HG03342 (cell line): ENCODE measurements around the gene MAPK6.

ENCODE experiments used
- ATAC-seq: cut with Tn5 transposase; IDR thresholded peaks from one replicate; pipeline ENCODE4 v1.9.1; 2021; ENCODE audit warnings: mild to moderate bottlenecking, moderate library complexity; ENCODE audit not compliant: unreplicated experiment

The MAPK6 gene

DNA sequence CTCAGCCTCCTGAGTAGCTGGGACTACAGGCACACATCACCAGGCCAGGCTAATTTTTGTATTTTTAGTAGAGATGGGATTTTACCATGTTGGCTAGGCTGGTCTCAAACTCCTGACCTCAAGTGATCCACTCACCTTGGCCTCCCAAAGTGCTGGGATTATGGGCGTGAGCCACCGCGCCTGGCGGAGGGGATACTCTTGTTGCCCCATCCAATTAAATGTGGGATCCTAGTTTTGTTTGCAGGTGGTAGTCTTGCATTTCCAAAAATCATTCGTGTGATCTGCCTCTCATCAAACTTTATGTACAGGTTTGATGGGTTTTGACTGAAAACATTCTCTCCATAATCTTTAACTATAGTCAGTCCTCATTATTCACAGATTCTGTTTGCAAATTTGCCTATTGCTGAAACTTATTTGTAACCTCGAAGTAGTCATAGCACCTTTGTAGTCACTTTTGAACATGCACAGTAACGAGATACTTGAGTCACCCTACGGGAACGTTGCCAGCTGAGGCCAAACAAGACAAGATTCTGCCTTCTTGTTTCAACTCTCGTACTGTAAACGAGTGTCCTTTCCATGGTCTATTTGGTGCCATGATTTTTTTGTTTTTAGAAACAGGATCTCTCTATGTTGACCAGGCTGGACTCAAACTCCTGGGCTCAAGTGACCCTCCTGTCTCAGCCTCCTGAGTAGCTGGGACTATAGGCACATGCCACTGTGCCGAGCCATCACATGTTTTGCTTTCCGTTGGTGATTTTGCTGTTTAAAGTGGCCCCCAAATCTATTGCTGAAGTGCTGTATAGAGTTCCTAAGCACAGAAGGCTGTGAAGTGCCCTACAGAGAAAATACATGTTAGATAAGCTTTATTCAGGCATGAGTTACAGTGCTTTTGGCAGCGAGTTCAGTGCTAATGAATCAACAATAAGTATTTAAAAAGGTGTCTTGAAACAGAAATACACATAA is 8.1 kb upstream of the MAPK6 start:
- no peak for ATAC-seq

- no peak for ATAC-seq
Observed at GRCh38 chr15:52011711-52012144, 7.3 kb upstream of the MAPK6 start.

DNA sequence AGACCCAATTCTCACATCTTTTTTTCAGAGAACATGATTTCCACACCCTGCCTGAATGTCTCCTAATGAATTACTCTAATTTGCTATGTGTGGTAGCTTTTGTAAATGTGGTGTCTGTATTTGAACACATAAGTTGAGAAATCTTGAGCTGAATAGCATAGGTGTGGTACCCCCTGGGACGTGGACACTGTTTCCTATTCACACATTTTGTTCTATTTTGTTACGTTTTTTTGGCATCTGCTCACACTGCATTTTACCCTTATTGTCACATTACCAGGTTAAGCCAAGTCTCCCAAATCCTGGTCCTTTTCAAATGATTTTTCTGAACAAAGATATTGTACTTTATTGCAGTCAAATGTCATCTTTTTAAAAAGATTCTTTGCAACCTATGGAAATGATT is 6.8 kb upstream of the MAPK6 start:
- no peak for ATAC-seq

GRCh38 chr15:52013151-52013791 is 5.7 kb upstream of the MAPK6 start:
- peak; percentile 33 for ATAC-seq

DNA sequence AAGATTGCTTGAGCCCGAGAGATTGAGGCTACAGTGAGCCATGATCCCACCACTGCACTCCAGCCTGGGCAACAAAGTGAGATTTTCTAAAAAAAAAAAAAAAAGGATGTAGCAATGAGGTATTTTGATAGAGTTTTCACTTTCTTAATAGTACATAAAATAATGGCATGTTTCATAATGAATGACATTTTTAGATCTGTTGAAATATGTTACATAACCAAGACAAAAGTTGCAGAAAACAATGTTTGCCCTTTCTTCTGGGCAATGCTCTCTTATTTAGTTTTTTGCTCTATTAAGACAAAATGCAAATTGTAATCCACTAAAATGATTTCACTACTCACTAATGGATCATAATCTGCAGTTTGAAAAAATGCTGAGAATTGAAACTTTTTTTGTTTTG is 4.4 kb upstream of the MAPK6 start:
- no peak for ATAC-seq

GRCh38 chr15:52016316-52016715 is 2.7 kb upstream of the MAPK6 start:
- ATAC-seq, result no peak

GRCh38 chr15:52018244-52018643 is 775 bp upstream of the MAPK6 start:
- ATAC-seq, result no peak

DNA sequence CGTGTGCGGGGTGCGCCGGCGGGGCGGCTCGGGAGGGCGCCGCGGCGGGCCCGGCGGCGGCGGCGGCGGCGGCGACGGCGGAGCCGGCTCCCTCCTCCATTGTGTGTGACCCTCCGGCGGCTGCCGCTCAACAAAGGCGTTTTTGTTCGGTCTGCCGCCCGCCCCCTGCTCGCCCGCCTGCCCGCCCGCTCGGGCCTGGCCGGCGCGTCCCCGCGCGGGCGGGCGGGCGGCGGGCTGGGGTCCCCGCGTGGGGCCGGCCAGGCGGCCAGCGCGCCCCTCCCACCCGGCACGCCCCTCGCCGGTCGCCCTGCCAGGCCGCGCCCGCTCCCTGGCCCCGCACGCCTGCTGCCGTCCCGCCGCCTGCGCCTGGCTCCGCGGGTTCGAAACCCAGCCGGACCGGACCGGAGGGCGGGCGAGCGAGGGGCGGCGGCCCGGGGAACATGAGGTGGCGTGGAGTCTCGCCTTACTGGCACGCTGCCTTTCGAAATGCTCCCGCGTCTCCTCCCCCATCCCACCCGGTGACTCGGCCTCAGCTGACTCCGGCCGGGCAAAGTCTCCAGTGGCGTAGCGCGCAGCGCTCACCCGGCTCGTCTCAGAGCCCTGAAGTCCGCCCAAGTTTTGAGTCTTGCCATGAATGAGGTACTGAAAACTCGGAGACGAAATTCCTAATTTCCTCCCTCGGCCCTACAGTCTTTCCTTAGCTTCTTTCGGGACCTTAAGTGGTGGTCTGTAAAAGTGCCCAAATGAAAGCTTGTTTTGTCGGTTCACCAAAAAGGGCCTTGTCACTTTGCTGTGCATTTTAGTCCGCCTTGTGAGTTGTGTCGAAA is 588 bp downstream of the MAPK6 start:
- ATAC-seq, result peak; percentile 48

GRCh38 chr15:52020221-52021085 is 1.4 kb downstream of the MAPK6 start:
- ATAC-seq, result no peak

DNA sequence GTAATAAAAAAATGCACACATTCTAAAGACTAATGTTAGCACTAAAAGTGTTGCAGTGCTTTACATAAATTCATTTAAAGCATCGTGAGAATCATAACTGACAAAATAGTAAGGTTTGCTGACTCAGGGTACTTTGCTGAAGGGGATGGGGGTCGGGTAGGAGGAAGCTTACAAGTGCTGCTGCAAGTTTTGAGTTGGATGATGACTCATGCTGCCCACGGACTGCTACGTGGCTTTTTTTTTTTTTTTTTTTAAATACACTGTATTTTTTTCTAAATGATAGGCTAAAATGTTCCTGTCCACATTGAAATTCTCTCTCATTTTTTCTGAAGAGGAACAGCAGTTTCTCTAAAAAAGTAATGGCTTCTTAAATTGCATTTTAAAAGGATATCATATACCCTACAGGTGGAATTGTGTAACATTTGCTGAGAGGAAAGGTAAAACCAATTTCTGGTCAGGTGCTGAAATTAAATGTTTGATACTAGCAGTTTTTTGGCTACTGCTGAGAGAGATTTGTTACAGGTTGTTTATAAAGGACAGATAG is 2.2 kb downstream of the MAPK6 start:
- ATAC-seq, result peak; percentile 31

DNA sequence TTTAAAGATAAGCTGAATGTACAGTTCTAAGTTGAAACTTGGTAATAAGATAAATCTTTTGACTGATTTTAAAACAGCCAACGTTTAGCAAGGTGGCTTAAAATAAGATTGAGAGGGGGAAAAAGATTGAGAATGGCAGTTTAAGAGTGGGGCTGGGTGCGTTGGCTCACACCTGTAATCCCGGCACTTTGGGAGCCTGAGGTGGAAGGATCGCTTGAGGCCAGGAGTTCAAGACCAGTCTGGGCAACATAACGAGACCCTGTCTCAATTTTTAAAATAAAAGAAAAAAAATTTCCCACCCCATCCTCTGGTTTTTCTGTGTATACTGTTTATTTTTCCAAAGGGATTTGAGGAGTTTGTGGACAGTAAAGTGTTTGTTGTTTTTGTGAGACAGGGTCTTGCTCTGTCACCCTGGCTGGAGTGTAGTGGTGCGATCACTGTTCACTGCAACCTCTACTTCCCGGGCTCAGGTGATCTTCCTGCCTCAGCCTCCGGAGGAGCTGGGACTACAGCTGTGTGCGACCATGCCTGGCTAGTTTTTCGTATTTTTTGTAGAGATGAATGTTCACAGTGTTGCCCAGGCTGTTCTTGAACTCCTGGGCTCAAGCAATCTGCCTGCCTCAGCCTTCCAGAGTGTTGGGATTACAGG is 3.0 kb downstream of the MAPK6 start:
- no peak for ATAC-seq

DNA sequence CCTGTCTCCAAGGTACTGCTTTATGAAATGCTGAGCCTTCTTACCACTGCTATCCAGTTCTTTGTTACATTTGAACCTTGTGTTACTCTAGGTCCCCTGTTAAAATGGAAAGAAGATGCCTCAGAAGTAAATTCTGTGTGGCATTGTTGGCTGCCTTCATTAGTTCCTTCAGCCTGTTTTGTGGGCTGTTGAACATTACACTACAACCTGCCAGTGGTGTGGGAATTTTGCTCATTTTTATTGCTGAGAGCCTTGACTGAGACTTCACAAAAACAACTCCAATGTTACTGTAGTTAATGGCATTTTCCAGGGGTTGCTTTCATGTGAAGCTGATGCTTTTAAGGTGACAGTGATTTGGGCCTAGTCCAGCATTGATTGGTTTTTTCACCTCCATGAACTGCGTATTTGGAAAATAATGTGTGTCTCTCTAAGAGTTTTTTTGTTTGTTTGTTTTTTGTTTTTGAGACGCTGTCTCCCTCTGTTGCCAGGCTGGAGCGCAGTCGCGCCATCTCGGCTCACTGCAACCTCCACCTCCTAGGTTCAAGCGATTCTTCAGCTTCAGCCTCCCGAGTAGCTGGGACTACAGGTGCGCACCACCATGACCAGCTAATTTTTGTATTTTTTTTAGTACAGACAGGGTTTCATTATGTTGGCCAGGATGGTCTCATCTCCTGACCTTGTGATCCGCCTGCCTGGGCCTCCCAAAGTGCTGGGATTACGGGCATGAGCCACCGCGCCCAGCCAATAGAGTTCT is 4.3 kb downstream of the MAPK6 start:
- no peak for ATAC-seq

- no peak for ATAC-seq
Observed at GRCh38 chr15:52028431-52029093, 9.5 kb downstream of the MAPK6 start.

- ATAC-seq, result no peak
Observed at GRCh38 chr15:52030010-52030409, 11.0 kb downstream of the MAPK6 start.

DNA sequence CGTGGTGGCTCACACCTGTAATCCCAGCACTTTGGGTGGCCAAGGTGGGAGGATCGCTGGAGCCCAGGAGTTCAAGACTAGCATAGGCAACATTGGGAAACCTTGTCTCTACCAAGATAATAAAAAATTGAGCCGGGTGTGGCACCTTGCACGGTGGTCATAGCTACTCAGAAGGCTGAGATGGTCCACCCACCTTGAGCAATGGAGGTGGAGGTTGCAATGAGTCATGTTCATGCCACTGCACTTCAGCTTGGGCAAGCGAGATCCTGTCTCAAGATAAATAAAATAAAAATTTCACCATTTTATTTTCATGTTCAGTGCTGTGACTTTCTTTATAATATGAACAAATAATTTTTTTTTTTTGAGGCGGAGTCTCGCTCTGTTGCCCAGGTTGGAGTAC is 12.5 kb downstream of the MAPK6 start:
- ATAC-seq, result no peak

- no peak for ATAC-seq
Observed at GRCh38 chr15:52037889-52038505, 19.0 kb downstream of the MAPK6 start.

- ATAC-seq, result no peak
Observed at GRCh38 chr15:52039925-52040781, 21.1 kb downstream of the MAPK6 start.
